Activated T-cell treated with anti-CD3 and anti-CD28 coated beads, Interleukin-2, amount 50 U/mL, for 4 hours (primary cell): ENCODE results near the gene ANO6. TPM values are rescaled to one million over a fixed set of nuclear protein-coding genes. Genes with fewer than 3 reads are reported as not detected.

ENCODE experiments used
- ATAC-seq, 2 donors: fragments of 200-7000 bp; cut with Tn5 transposase; one replicate each; pipeline ENCODE4 v1.10.0; 2021
- DNase-seq: peaks from one replicate; pipeline ENCODE4 v3.0.0-alpha.2; 2020
- H3K27me3 Mint-ChIP-seq: one replicate; pipeline ENCODE4 v1.8.0; 2021; ENCODE audit warnings: low read depth, mixed read lengths
- H3K36me3 Mint-ChIP-seq: one replicate; pipeline ENCODE4 v1.8.0; 2022; ENCODE audit warnings: mixed read lengths; ENCODE audit not compliant: insufficient read depth
- H3K4me1 Mint-ChIP-seq: one replicate; pipeline ENCODE4 v1.8.0; 2021; ENCODE audit warnings: low read depth, mixed read lengths
- H3K4me3 Mint-ChIP-seq: one replicate; pipeline ENCODE4 v1.8.0; 2021; ENCODE audit warnings: mild to moderate bottlenecking, moderate library complexity, mixed read lengths
- H3K9me3 Mint-ChIP-seq: one replicate; pipeline ENCODE4 v1.8.0; 2021; ENCODE audit warnings: mixed read lengths
- total RNA-seq, 3 donors: library from RNA; stranded (reverse); gene quantifications; one replicate each; pipeline ENCODE4 v1.2.1, GENCODE V29; 2021

ANO6 gene
- total RNA-seq, 3 donors from 2014 or later = 13.6 to 18.5 (median 16.3) TPM

GRCh38 chr12:45291518-45291917, 75.6 kb downstream of the ANO6 start:
- Mint-ChIP-seq H3K9me3 (no peaks in the 10 kb centered on the region), H3K4me3 (no peak overlapping the region), H3K36me3 (peaks cover 10% of the 10 kb centered on the region), H3K27me3 (no peaks in the 10 kb centered on the region), H3K4me1 (peaks cover 6% of the 10 kb centered on the region)
- ATAC-seq (no peak), DNase-seq (no peak)

DNA sequence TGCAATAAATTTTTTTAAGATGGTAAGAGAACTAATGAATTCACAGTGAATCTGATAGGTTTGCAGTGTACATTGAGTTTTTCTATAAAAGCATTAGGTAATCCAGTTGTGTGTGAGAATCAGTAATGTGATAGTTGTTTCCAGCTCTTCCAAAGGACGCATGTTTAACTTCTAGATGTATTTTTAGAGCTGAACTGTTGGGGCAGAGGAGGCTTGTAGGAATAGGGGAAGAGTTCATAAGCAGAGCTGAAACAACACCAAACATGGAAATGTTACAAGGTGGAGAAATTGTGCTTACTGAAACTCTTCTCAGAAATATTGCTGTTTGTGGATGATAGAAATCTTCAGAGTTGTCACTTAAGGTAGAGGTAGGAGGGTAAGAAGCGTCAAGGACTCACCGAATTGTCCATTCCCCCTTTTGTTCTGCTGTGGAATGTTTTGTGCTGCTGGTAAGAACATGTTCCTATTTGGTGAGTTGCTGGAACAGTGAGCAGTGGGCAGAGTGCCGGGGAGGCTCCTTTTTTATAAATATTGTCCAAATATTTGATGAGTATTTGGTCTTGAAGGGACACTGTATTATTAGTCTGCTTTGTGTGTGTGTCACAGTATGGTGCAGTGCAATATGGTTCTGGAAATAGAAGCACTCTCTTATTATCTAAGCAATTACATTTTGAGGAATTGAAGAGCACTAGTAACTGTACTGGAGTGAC, 76.7 kb downstream of the ANO6 start:
- Mint-ChIP-seq H3K4me1 (peaks cover 4% of the 10 kb centered on the region), H3K36me3 (peaks cover 7% of the 10 kb centered on the region), H3K27me3 (no peaks in the 10 kb centered on the region), H3K9me3 (no peaks in the 10 kb centered on the region), H3K4me3 (no peak overlapping the region)
- no peak for DNase-seq
- ATAC-seq = no peak

DNA sequence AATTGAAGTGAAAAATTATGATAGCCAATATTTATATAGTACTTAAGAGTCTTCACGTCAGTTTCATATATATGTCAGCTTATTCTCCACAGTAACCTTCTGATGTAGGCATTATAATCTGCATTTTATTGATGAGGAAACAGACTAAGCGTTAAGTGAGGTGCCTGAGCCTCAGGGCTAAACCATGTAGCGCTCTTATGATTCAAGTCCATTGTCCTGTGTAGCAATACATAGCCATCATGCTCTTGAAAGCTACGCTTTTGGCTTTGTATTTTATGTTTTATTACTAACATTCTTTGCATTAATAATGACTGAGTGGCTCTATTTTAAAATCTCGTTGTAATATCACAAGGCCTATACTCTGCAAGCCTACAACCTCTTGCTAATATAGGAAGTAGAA, 79.0 kb downstream of the ANO6 start:
- H3K4me1 Mint-ChIP-seq = peaks cover 4% of the 10 kb centered on the region

GRCh38 chr12:45296046-45296586, 80.2 kb downstream of the ANO6 start:
- Mint-ChIP-seq H3K36me3 (peaks cover 4% of the 10 kb centered on the region), H3K27me3 (no peaks in the 10 kb centered on the region), H3K9me3 (no peaks in the 10 kb centered on the region), H3K4me1 (peaks cover 2% of the 10 kb centered on the region), H3K4me3 (no peak overlapping the region)
- DNase-seq (no peak), ATAC-seq (no peak)

More for the DNA sequence above, 79.0 kb downstream of the ANO6 start:
- H3K4me3 Mint-ChIP-seq = no peak overlapping the region
- no peaks in the 10 kb centered on the region for H3K27me3 Mint-ChIP-seq
- no peaks in the 10 kb centered on the region for H3K9me3 Mint-ChIP-seq
- ATAC-seq = no peak
- H3K36me3 Mint-ChIP-seq = peaks cover 7% of the 10 kb centered on the region
- DNase-seq = no peak

- H3K9me3 Mint-ChIP-seq = no peaks in the 10 kb centered on the region
- H3K36me3 Mint-ChIP-seq = peaks cover 4% of the 10 kb centered on the region
- ATAC-seq (no peak), DNase-seq (no peak)
- no peak overlapping the region for H3K4me3 Mint-ChIP-seq
- H3K27me3 Mint-ChIP-seq = no peaks in the 10 kb centered on the region
- H3K4me1 Mint-ChIP-seq = peaks cover 2% of the 10 kb centered on the region
These were observed 82.2 kb downstream of the ANO6 start for GRCh38 chr12:45298047-45298446.

DNA sequence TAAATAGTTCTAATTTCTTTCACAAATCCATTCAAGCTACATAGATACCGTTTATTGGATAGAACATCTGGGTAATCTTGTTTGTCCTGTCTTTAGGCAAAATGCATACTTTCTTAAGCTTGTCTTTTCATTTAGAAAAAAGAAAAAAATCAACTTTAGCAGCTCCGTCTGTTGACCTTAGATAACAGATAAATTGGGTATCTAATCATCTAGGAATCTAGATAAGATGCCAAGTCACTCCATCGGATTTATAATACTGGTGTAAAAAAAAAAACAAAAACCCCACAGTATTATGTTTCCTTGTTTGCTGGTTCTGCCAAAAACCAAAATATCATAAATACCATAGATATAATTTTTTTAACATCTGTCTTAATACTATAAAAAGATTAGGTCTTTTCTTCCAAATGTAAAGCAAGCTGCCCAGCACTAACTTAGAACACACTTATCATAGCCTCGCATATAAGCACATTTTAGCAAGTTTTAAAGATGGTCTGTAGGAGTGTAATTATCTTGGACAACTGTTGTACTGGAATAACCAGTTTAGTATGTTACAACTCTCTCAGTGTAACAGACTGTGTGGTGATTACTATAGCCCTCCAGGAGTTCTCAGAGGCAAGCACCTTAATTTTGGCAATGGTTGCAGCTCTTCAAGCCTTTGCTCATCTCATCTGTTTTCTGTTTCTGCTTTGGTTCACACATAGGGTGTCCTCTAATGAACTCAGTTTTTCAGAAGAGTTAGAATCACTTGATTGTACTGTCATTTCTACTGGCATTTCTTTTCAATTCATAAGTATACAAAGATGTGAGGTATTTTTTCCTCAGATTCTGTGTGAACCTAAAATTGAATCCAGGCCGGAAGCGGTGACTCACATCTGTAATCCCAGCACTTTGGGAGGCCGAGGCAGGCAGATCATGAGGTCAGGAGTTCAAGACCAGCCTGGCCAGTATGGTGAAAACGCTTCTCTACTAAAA, 83.1 kb downstream of the ANO6 start:
- no peaks in the 10 kb centered on the region for H3K27me3 Mint-ChIP-seq
- DNase-seq (no peak), ATAC-seq (no peak)
- no peaks in the 10 kb centered on the region for H3K9me3 Mint-ChIP-seq
- peaks cover 4% of the 10 kb centered on the region for H3K36me3 Mint-ChIP-seq
- peaks cover 1% of the 10 kb centered on the region for H3K4me1 Mint-ChIP-seq
- H3K4me3 Mint-ChIP-seq = no peak overlapping the region

DNA sequence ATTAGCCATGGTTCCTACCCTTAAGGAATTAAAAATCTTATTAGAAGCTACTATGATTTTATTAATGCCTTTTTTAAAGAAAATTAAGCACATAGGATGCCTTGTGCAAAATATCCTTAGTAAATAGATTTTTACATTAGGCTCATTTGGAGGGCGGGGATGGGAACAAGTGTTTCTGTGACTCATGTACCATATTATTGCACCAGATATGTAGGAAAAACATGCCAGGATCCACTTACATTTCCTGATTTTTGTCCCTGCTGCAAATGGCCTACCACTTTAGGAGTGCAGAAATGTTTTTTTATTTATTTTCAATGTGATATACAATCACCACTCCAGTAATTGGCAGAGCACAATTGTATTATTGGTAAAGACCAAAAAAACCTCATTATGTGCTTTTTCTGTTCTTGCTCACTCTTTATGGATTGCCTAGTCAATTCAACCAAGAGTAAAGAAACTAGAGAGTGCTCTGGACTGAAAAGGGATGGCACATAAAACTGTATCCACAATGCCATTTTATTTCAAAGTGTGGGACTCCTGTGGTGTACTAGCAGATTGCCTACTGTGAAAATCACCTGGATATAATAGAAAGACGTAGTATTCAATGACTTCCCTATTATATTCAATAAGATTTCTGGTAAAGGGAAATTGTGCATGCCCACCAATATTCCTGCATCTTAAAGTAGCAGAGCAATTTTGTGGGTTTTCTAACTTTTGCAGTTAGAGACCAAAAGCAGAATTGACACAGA, 86.9 kb downstream of the ANO6 start:
- ATAC-seq (no peak), DNase-seq (no peak)
- H3K4me1 Mint-ChIP-seq = peaks cover 1% of the 10 kb centered on the region
- no peaks in the 10 kb centered on the region for H3K27me3 Mint-ChIP-seq
- no peak overlapping the region for H3K4me3 Mint-ChIP-seq
- H3K36me3 Mint-ChIP-seq = peaks cover 17% of the 10 kb centered on the region
- H3K9me3 Mint-ChIP-seq = no peaks in the 10 kb centered on the region

DNA sequence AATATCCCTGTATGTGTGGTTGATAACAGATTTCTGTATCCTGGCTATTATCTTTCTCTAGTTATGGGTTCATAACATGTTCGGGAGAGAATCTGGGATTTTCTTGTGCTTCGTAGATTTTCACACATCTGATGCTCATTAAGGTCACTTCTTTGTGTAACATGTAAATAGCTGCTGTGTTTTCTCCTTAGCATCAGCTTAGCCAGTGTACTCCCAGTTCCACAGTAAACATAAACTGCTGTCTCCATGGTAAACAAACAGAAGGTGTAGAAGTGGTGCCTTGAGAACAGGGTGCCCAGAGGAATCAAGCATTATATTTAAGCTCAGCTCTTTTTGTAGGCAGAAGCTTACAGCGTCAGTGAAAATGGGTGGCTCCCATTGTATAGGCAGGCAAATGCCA, 88.0 kb downstream of the ANO6 start:
- H3K4me1 Mint-ChIP-seq = peaks cover 1% of the 10 kb centered on the region
- DNase-seq (no peak), ATAC-seq (no peak)
- H3K27me3 Mint-ChIP-seq = no peaks in the 10 kb centered on the region
- no peak overlapping the region for H3K4me3 Mint-ChIP-seq
- peaks cover 17% of the 10 kb centered on the region for H3K36me3 Mint-ChIP-seq
- H3K9me3 Mint-ChIP-seq = no peaks in the 10 kb centered on the region

DNA sequence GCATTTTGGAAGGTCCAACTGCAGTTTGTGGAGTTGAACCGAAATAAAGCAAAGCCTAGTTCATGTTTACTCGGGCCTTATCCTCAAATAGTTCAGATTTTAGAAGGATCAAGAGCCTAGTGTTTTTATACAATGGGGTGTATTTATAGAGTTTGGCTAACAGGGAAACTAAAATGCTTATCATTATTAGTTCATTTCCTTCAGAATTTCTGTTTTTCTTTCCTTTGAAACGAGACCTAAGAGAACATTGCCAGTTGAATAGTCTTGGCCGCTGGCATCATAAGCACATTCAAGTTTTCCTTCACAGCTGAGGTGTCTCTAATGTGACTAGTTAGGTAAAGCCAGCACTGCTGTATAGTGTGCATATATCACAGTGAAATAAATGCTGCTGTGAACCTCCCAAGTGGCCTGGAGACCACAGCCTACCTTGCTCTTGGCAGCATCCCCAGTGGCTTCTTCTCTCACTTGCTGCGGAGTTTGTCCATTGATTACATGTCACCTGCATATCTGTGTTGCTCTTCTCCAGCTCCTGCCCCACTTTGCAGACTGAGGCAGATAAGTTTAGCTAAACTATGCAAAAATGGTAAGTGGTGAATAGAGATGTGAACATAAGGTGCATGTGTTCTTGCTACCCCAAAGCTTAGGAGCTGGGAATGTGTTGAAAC, 88.8 kb downstream of the ANO6 start:
- peaks cover 1% of the 10 kb centered on the region for H3K4me1 Mint-ChIP-seq

GRCh38 chr12:45305907-45306306, 90.0 kb downstream of the ANO6 start:
- DNase-seq (no peak), ATAC-seq (no peak)
- Mint-ChIP-seq H3K9me3 (no peaks in the 10 kb centered on the region), H3K4me3 (no peak overlapping the region), H3K27me3 (no peaks in the 10 kb centered on the region), H3K4me1 (peaks cover 1% of the 10 kb centered on the region), H3K36me3 (peaks cover 17% of the 10 kb centered on the region)

More for the DNA sequence above, 88.8 kb downstream of the ANO6 start:
- peaks cover 17% of the 10 kb centered on the region for H3K36me3 Mint-ChIP-seq
- ATAC-seq (no peak), DNase-seq (no peak)
- no peaks in the 10 kb centered on the region for H3K27me3 Mint-ChIP-seq
- H3K4me3 Mint-ChIP-seq = no peak overlapping the region
- no peaks in the 10 kb centered on the region for H3K9me3 Mint-ChIP-seq

GRCh38 chr12:45309836-45310626, 94.1 kb downstream of the ANO6 start:
- DNase-seq (no peak), ATAC-seq (no peak)
- peaks cover 17% of the 10 kb centered on the region for H3K36me3 Mint-ChIP-seq
- no peaks in the 10 kb centered on the region for H3K4me1 Mint-ChIP-seq
- no peak overlapping the region for H3K4me3 Mint-ChIP-seq
- H3K9me3 Mint-ChIP-seq = peaks cover 3% of the 10 kb centered on the region
- H3K27me3 Mint-ChIP-seq = no peaks in the 10 kb centered on the region

- no peak for DNase-seq
- H3K4me3 Mint-ChIP-seq = no peak overlapping the region
- peaks cover under 1% of the 10 kb centered on the region for H3K4me1 Mint-ChIP-seq
- peaks cover 19% of the 10 kb centered on the region for H3K36me3 Mint-ChIP-seq
- no peak for ATAC-seq
- H3K9me3 Mint-ChIP-seq = peaks cover 3% of the 10 kb centered on the region
- H3K27me3 Mint-ChIP-seq = no peaks in the 10 kb centered on the region
These were observed 94.7 kb downstream of the ANO6 start for GRCh38 chr12:45310627-45310968.

DNA sequence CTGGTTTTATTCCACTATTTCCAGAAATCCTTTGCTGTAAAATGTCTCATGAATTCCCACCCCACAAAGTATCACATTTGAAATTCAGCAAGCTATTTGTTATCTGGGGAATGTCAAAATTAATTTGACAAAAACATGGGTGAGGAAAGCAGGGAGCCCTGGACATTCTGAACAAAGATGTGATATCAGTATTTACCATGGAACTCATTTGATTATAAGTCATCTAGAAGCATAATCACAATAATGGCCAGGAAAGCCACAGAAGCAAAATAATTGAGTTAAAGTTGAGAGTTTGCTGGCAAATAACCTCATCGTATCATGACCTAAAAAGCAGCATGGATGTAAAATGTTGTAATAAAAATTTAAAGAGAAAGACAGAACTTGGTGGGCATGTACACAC, 96.1 kb downstream of the ANO6 start:
- peaks cover 3% of the 10 kb centered on the region for H3K4me1 Mint-ChIP-seq
- H3K27me3 Mint-ChIP-seq = no peaks in the 10 kb centered on the region
- H3K36me3 Mint-ChIP-seq = peaks cover 18% of the 10 kb centered on the region

More for the DNA sequence above, 96.1 kb downstream of the ANO6 start:
- no peak overlapping the region for H3K4me3 Mint-ChIP-seq
- DNase-seq (no peak), ATAC-seq (no peak)
- peaks cover 3% of the 10 kb centered on the region for H3K9me3 Mint-ChIP-seq
